Activated CD4-positive, alpha-beta T cell treated with anti-CD3 and anti-CD28 coated beads, Interleukin-2, amount 10 ng/mL, durations not matched to agents 24 days and 14 days (primary cell): ENCODE data around the gene GDNF. TPM values are rescaled to one million over a fixed set of nuclear protein-coding genes. Genes with fewer than 3 reads are reported as not detected.

Source experiments
- DNase-seq: peaks from one replicate; pipeline ENCODE4 v3.0.0; 2022
- H3K27ac Mint-ChIP-seq: one replicate; pipeline ENCODE4 v1.8.0; 2022; ENCODE audit warnings: mild to moderate bottlenecking, mixed read lengths
- H3K27me3 Mint-ChIP-seq: one replicate; pipeline ENCODE4 v1.8.0; 2022; ENCODE audit warnings: mixed read lengths
- H3K36me3 Mint-ChIP-seq: one replicate; pipeline ENCODE4 v1.8.0; 2022; ENCODE audit warnings: low read depth, mild to moderate bottlenecking, mixed read lengths
- H3K4me1 Mint-ChIP-seq: one replicate; pipeline ENCODE4 v1.8.0; 2021; ENCODE audit warnings: mixed read lengths
- H3K4me3 Mint-ChIP-seq: one replicate; pipeline ENCODE4 v1.8.0; 2022; ENCODE audit warnings: mild to moderate bottlenecking, moderate library complexity, mixed read lengths
- H3K9me3 Mint-ChIP-seq: one replicate; pipeline ENCODE4 v1.8.0; 2021; ENCODE audit warnings: mixed read lengths
- intact Hi-C: fragments of 100-400 bp; cut with micrococcal nuclease; formaldehyde crosslinking; loops from one replicate; pipeline ENCODE4 v1.15.1; 2023
- total RNA-seq: library from RNA; stranded (reverse); gene quantifications from 2 replicates; pipeline ENCODE4 v1.2.3, GENCODE V29; 2022

GDNF gene
- total RNA-seq, 1 donor from 2014 or later: 0.16 TPM

GRCh38 chr5:37838152-37838932 lies 1.5 kb downstream of the GDNF start:
- DNase-seq: peak; percentile 60
- H3K4me3 Mint-ChIP-seq: peak overlapping the region; percentile 78
- H3K27me3 Mint-ChIP-seq: peaks cover 78% of the 10 kb centered on the region

DNA sequence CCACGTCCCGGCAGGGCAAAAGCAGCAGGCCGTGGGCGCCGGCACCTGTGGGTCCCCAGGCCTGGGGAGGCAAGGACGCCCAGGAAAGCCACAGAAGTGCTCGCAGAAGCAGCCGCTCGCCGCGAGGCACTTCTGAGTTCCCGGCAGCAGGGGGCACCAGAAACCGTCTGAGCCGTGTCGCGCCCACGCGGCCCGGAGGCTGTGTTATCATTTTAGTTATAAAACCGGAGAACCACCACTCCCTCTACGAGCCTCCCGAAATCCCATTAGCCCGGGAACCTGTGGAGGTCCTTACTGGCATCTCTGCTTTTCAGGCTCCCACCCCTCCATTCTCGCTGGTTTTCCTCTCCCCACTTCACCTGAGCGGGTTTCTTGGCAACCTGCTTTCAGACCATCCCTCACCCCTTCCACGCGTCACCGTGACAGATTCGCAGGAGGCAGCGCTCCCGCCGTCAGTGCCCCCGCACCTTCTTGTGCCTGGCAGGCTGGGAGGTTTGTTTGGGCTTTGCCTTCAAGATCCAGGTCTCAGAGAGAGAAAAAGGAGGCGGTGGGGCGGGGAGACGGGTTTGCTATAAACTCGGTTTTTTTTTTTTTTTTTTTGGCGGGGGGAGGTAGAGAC lies 2.3 kb downstream of the GDNF start:
- H3K36me3 Mint-ChIP-seq: no peaks in the 10 kb centered on the region
- H3K4me1 Mint-ChIP-seq: peaks cover 22% of the 10 kb centered on the region
- DNase-seq: peak; percentile 89
- H3K27me3 Mint-ChIP-seq: peaks cover 82% of the 10 kb centered on the region
- peak overlapping the region; percentile 60 for H3K27ac Mint-ChIP-seq
- H3K9me3 Mint-ChIP-seq: no peaks in the 10 kb centered on the region
- intact Hi-C loops: loop anchor here (1.0 to 5.0 kb wide), 3 partner anchors 356 to 424 kb away; partner anchors contain the start of gene EGFLAM
- H3K4me3 Mint-ChIP-seq: peak overlapping the region; percentile 78

More at GRCh38 chr5:37838152-37838932, 1.5 kb downstream of the GDNF start:
- H3K9me3 Mint-ChIP-seq: no peaks in the 10 kb centered on the region
- H3K36me3 Mint-ChIP-seq: no peaks in the 10 kb centered on the region
- peak overlapping the region; percentile 60 for H3K27ac Mint-ChIP-seq
- intact Hi-C loops: loop anchor here (5.0 kb wide), 1 partner anchor 419 kb away; the partner anchor contains the start of gene EGFLAM
- peaks cover 22% of the 10 kb centered on the region for H3K4me1 Mint-ChIP-seq

DNA sequence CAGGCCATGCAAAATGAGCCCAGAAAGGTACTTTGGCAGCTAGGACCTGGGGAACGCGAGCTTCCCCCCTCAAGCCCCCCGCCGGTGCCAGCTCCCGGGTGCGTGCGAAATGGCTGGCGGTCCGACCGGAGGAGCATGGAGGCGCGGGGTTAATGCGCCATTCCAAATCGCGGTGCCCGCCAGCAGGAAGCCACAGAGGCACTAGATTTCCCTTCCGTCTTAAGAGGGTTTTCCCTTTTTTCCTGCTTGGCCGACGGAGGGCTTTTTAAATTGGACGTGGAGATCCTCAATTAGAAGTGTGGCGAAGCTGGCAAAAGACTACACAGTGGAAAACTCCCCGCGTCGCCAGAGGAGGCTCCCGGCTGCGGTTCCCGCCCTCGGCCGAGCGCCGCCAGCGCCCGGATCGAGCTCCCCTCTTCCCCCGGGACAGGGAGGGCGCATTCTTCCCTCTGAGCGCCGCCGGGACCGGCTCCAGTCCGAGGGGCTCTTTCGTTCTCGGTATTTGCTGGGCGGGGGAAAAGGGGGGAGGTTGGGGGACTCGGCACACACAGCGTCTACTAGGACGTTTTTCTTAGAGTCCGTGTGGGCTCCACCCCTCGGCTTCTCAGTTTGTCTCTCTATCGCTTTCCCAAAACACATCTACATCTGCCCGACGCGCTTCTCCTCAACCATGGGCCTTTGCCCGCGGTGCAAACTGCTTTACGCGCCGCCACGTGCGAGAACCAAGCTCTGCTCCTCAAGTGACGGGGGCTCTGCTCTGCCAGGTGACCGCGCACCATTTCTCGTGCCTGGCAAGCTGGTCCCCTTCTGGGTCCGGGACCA lies 3.0 kb downstream of the GDNF start:
- no peak for DNase-seq
- H3K9me3 Mint-ChIP-seq: no peaks in the 10 kb centered on the region
- H3K27me3 Mint-ChIP-seq: peaks cover 80% of the 10 kb centered on the region
- peaks cover 22% of the 10 kb centered on the region for H3K4me1 Mint-ChIP-seq
- intact Hi-C loops: loop anchor here (1.0 to 5.0 kb wide), 3 partner anchors 356 to 424 kb away; partner anchors contain the start of gene EGFLAM
- H3K4me3 Mint-ChIP-seq: peak overlapping the region; percentile 78
- H3K36me3 Mint-ChIP-seq: no peaks in the 10 kb centered on the region
- H3K27ac Mint-ChIP-seq: peak overlapping the region; percentile 25

GRCh38 chr5:37836235-37836591 lies 3.6 kb downstream of the GDNF start:
- Mint-ChIP-seq H3K36me3 (no peaks in the 10 kb centered on the region), H3K27me3 (peaks cover 80% of the 10 kb centered on the region), H3K4me3 (peak overlapping the region; percentile 8), H3K4me1 (peaks cover 22% of the 10 kb centered on the region), H3K27ac (no peak overlapping the region), H3K9me3 (no peaks in the 10 kb centered on the region)
- DNase-seq: no peak
- intact Hi-C loops: loop anchor here (5.0 kb wide), 1 partner anchor 421 kb away; the partner anchor contains the start of gene EGFLAM

DNA sequence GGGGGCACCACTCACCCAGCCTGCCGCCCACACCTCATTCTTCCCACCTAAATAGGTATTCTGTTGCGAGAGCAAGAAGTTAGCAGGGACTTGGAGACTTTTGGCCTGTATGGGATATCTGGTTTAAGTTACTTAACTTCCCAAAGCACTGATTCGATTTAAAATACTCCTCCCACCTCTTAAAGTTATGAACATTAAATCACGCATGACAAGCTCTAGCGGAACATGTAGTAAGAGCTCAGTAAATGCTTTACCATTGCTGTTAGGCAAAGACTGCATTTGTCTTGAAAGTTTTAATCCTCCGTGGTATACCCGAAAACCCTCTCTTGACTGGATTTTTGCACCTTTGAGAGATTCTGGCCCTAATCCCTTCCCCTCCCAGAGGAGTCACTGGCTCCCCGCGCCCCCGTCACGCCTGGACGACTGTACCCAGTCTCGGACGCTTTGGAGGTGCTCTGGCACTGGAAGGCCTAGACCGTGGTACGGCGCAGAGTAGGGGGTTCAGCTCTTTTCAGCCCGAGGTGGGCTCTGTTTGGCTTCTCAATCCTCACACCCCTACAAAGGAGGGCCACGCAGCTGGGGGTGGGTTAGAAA lies 4.4 kb downstream of the GDNF start:
- Mint-ChIP-seq H3K27me3 (peaks cover 77% of the 10 kb centered on the region), H3K4me1 (peaks cover 22% of the 10 kb centered on the region), H3K9me3 (no peaks in the 10 kb centered on the region), H3K4me3 (no peak overlapping the region), H3K27ac (peak overlapping the region; percentile 37), H3K36me3 (no peaks in the 10 kb centered on the region)
- intact Hi-C loops: loop anchor here (5.0 kb wide), 1 partner anchor 422 kb away; the partner anchor contains the start of gene EGFLAM
- DNase-seq: no peak

- Mint-ChIP-seq H3K4me3 (no peak overlapping the region), H3K4me1 (peaks cover 22% of the 10 kb centered on the region), H3K36me3 (no peaks in the 10 kb centered on the region), H3K9me3 (no peaks in the 10 kb centered on the region), H3K27ac (no peak overlapping the region), H3K27me3 (peaks cover 81% of the 10 kb centered on the region)
- intact Hi-C loops: loop anchor here (5.0 kb wide), 1 partner anchor 423 kb away; the partner anchor contains the start of gene EGFLAM
- DNase-seq: no peak
Observed at GRCh38 chr5:37834542-37835379, 5.1 kb downstream of the GDNF start.

DNA sequence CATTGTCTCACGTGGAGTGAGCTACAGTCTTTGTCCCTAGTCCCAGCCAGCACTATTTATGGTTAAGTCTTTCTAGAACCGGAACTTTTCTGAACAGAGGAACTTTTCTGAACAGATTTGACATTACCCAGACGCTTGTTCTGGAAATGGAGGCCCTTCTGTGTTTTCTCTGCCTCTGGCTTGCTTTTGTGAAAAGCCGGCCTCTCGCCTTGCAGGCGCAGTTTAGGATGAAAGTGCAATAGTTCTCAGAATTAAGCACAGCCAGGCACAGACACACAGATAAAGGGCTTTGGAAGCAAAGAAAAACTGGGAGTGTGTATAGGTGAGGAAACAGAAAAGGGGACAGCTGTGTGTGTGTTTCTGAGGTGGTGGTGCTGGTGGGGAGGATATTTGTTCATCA lies 5.9 kb downstream of the GDNF start:
- intact Hi-C loops: no loop called here
- peak overlapping the region; percentile 45 for H3K27ac Mint-ChIP-seq

DNA sequence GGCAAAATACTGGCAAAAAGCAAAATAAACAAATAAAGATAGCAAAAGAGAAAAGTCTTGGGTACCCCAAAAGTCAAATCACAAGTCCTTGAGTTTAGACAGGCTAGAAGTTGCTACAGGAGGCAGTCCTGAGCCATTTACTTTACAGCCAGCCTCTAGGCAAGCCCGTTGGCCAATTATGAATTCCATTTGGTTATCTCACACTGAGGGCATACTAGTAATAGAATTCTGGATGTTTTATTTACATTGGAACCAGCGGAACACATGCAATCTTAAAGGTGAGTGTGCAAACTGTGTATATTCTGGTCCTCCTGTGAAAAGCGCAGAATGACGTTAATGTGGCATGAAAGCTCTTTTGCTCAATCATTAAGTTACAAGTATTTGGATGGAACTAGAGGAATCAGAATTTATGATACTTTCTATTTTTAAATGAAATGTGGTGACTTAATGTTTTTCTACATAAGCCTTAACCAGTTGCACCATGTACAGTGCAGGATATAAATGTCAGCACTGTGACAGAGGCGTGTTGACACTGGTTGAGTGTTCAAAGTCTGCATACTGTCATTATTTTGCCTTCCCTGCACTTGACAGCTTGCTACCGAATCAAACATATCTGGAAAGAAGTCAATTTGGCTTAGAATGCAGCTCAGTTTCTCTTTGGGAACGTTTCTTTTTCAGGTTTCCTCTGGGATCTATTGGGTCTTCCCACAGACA lies 7.9 kb downstream of the GDNF start:
- peaks cover 4% of the 10 kb centered on the region for H3K4me1 Mint-ChIP-seq
- no peaks in the 10 kb centered on the region for H3K9me3 Mint-ChIP-seq
- no peak for DNase-seq
- no peaks in the 10 kb centered on the region for H3K36me3 Mint-ChIP-seq
- intact Hi-C loops: no loop called here
- H3K27ac Mint-ChIP-seq: no peak overlapping the region
- H3K4me3 Mint-ChIP-seq: no peak overlapping the region
- H3K27me3 Mint-ChIP-seq: peaks cover 67% of the 10 kb centered on the region

More for the DNA sequence above, 5.9 kb downstream of the GDNF start:
- H3K36me3 Mint-ChIP-seq: no peaks in the 10 kb centered on the region
- no peaks in the 10 kb centered on the region for H3K9me3 Mint-ChIP-seq
- H3K4me1 Mint-ChIP-seq: peaks cover 19% of the 10 kb centered on the region
- H3K27me3 Mint-ChIP-seq: peaks cover 80% of the 10 kb centered on the region
- DNase-seq: no peak
- H3K4me3 Mint-ChIP-seq: no peak overlapping the region

DNA sequence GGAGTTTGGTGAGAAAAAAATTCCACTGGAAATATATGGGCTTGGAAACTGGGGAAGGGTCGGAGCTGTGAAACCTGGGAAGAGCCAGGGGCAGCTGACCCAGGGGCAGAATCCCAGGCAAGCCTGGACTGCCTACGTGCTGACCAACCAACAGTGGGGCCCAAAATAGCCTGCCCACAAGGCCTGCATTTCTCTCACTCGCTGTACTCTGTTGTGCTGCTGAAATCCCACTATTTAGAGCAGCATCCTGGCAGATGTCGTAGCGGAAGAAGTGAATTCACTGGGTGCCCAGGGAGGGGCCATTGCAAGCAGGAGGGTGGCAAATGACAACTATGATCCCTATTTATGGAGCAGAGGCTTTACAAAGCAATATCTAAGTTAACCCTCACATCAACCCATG lies 9.5 kb downstream of the GDNF start:
- H3K4me3 Mint-ChIP-seq: no peak overlapping the region
- no peaks in the 10 kb centered on the region for H3K4me1 Mint-ChIP-seq
- no peak overlapping the region for H3K27ac Mint-ChIP-seq
- H3K27me3 Mint-ChIP-seq: peaks cover 58% of the 10 kb centered on the region
- no peaks in the 10 kb centered on the region for H3K36me3 Mint-ChIP-seq
- no peaks in the 10 kb centered on the region for H3K9me3 Mint-ChIP-seq
- intact Hi-C loops: no loop called here
- no peak for DNase-seq

GRCh38 chr5:37825334-37825915 lies 14.4 kb downstream of the GDNF start:
- intact Hi-C loops: no loop called here
- H3K9me3 Mint-ChIP-seq: no peaks in the 10 kb centered on the region
- H3K27me3 Mint-ChIP-seq: peaks cover 28% of the 10 kb centered on the region
- no peaks in the 10 kb centered on the region for H3K4me1 Mint-ChIP-seq
- H3K36me3 Mint-ChIP-seq: no peaks in the 10 kb centered on the region
- H3K27ac Mint-ChIP-seq: no peak overlapping the region
- H3K4me3 Mint-ChIP-seq: no peak overlapping the region
- no peak for DNase-seq

GRCh38 chr5:37823433-37824152 lies 16.2 kb downstream of the GDNF start:
- no peak overlapping the region for H3K27ac Mint-ChIP-seq
- intact Hi-C loops: no loop called here
- H3K36me3 Mint-ChIP-seq: no peaks in the 10 kb centered on the region
- H3K4me3 Mint-ChIP-seq: no peak overlapping the region
- peaks cover 22% of the 10 kb centered on the region for H3K27me3 Mint-ChIP-seq
- DNase-seq: no peak
- no peaks in the 10 kb centered on the region for H3K9me3 Mint-ChIP-seq
- no peaks in the 10 kb centered on the region for H3K4me1 Mint-ChIP-seq
